IPS DF 6.9 (cell line): Measurements from ENCODE around the gene RIMBP2.

ENCODE experiments used
- DNase-seq: peaks from one replicate; pipeline ENCODE4 v3.0.0-alpha.2; 2013; ENCODE audit warnings: low read depth, low spot score
- H3K27ac ChIP-seq: one replicate; pipeline ENCODE4 v1.5.1; 2013; ENCODE audit warnings: low read length, control low read depth
- H3K27me3 ChIP-seq: 2 replicates; pipeline ENCODE4 v1.6.1; 2013; ENCODE audit warnings: mild to moderate bottlenecking, low read length; ENCODE audit not compliant: control insufficient read depth, insufficient read depth
- H3K36me3 ChIP-seq: 2 replicates; pipeline ENCODE4 v1.6.1; 2013; ENCODE audit warnings: low read length; ENCODE audit not compliant: control insufficient read depth, insufficient read depth
- H3K4me1 ChIP-seq: 2 replicates; pipeline ENCODE4 v1.6.1; 2013; ENCODE audit warnings: low read length; ENCODE audit not compliant: control insufficient read depth, insufficient read depth
- H3K4me3 ChIP-seq: 2 replicates; pipeline ENCODE4 v1.5.1; 2013; ENCODE audit warnings: mild to moderate bottlenecking, low read length
- H3K9me3 ChIP-seq: 2 replicates; pipeline ENCODE4 v1.6.1; 2013; ENCODE audit warnings: low read length, inconsistent platforms; ENCODE audit not compliant: control insufficient read depth, insufficient read depth
- WGBS: extraction: QIAGEN DNeasy Blood & Tissue Kit; methylation state at CpG from one replicate; pipeline ENCODE4 v1.1.7; 2013; ENCODE audit warnings: mixed read lengths, missing lambda C conversion rate; ENCODE audit not compliant: insufficient read length, insufficient coverage; 5-methylcytosine and 5-hydroxymethylcytosine counted together

The RIMBP2 gene

GRCh38 chr12:130357729-130358330, 358.3 kb downstream of the RIMBP2 start:
- H3K27me3 ChIP-seq: no peaks in the 10 kb centered on the region
- H3K9me3 ChIP-seq: peaks cover 8% of the 10 kb centered on the region
- no CpG with 5 or more reads among the region's 14 CpGs for WGBS
- no peaks in the 10 kb centered on the region for H3K4me1 ChIP-seq
- H3K36me3 ChIP-seq: no peaks in the 10 kb centered on the region
- no peak for DNase-seq
- H3K4me3 ChIP-seq: no peak overlapping the region
- no peak overlapping the region for H3K27ac ChIP-seq

GRCh38 chr12:130357241-130357640, 358.9 kb downstream of the RIMBP2 start:
- H3K9me3 ChIP-seq: peaks cover 8% of the 10 kb centered on the region
- H3K4me1 ChIP-seq: no peaks in the 10 kb centered on the region
- no CpG with 5 or more reads among the region's 8 CpGs for WGBS
- no peaks in the 10 kb centered on the region for H3K27me3 ChIP-seq
- DNase-seq: no peak
- H3K36me3 ChIP-seq: no peaks in the 10 kb centered on the region
- no peak overlapping the region for H3K27ac ChIP-seq
- no peak overlapping the region for H3K4me3 ChIP-seq

GRCh38 chr12:130356222-130356621, 359.9 kb downstream of the RIMBP2 start:
- Histone ChIP-seq H3K4me1 (no peaks in the 10 kb centered on the region), H3K9me3 (peaks cover 6% of the 10 kb centered on the region), H3K4me3 (no peak overlapping the region), H3K36me3 (no peaks in the 10 kb centered on the region), H3K27me3 (no peaks in the 10 kb centered on the region), H3K27ac (no peak overlapping the region)
- DNase-seq: no peak
- no CpG with 5 or more reads among the region's 8 CpGs for WGBS

GRCh38 chr12:130354407-130354806, 361.7 kb downstream of the RIMBP2 start:
- Histone ChIP-seq H3K27me3 (no peaks in the 10 kb centered on the region), H3K9me3 (peaks cover 6% of the 10 kb centered on the region), H3K4me3 (no peak overlapping the region), H3K27ac (no peak overlapping the region), H3K4me1 (no peaks in the 10 kb centered on the region), H3K36me3 (no peaks in the 10 kb centered on the region)
- no peak for DNase-seq
- WGBS: no CpG with 5 or more reads among the region's 7 CpGs

GRCh38 chr12:130353081-130353480, 363.0 kb downstream of the RIMBP2 start:
- Histone ChIP-seq H3K4me1 (no peaks in the 10 kb centered on the region), H3K9me3 (peaks cover 3% of the 10 kb centered on the region), H3K27me3 (no peaks in the 10 kb centered on the region), H3K36me3 (no peaks in the 10 kb centered on the region), H3K27ac (no peak overlapping the region), H3K4me3 (no peak overlapping the region)
- DNase-seq: no peak

- no peak for DNase-seq
These were observed 364.8 kb downstream of the RIMBP2 start for GRCh38 chr12:130351326-130351725.

GRCh38 chr12:130350715-130351114, 365.4 kb downstream of the RIMBP2 start:
- Histone ChIP-seq H3K4me3 (no peak overlapping the region), H3K4me1 (no peaks in the 10 kb centered on the region), H3K27me3 (no peaks in the 10 kb centered on the region), H3K36me3 (no peaks in the 10 kb centered on the region), H3K27ac (no peak overlapping the region), H3K9me3 (peaks cover 3% of the 10 kb centered on the region; the same call in 1 of the 2 replicates)
- no peak for DNase-seq
- WGBS: no CpG with 5 or more reads among the region's 2 CpGs

More at GRCh38 chr12:130351326-130351725, 364.8 kb downstream of the RIMBP2 start:
- H3K9me3 ChIP-seq: peaks cover 3% of the 10 kb centered on the region; the same call in 1 of the 2 replicates
- no peaks in the 10 kb centered on the region for H3K27me3 ChIP-seq
- H3K4me1 ChIP-seq: no peaks in the 10 kb centered on the region
- no peaks in the 10 kb centered on the region for H3K36me3 ChIP-seq
- WGBS: no CpG with 5 or more reads among the region's 5 CpGs
- no peak overlapping the region for H3K27ac ChIP-seq
- H3K4me3 ChIP-seq: no peak overlapping the region

GRCh38 chr12:130347588-130347987, 368.5 kb downstream of the RIMBP2 start:
- H3K4me1 ChIP-seq: no peaks in the 10 kb centered on the region
- H3K36me3 ChIP-seq: no peaks in the 10 kb centered on the region
- peaks cover 5% of the 10 kb centered on the region; the same call in 1 of the 2 replicates for H3K9me3 ChIP-seq
- no peak overlapping the region for H3K4me3 ChIP-seq
- H3K27ac ChIP-seq: no peak overlapping the region
- DNase-seq: no peak
- H3K27me3 ChIP-seq: no peaks in the 10 kb centered on the region
- WGBS: no CpG with 5 or more reads among the region's 7 CpGs
